ENCODE results near the gene KIF3C. TPM values are rescaled to one million over a fixed set of nuclear protein-coding genes. Genes with fewer than 3 reads are reported as not detected.

KIF3C gene
- total and polyA plus RNA-seq, 2 donors (not counting 1 experiment from before 2014, with no cell fraction given): 9.7 to 13.0 TPM

DNA sequence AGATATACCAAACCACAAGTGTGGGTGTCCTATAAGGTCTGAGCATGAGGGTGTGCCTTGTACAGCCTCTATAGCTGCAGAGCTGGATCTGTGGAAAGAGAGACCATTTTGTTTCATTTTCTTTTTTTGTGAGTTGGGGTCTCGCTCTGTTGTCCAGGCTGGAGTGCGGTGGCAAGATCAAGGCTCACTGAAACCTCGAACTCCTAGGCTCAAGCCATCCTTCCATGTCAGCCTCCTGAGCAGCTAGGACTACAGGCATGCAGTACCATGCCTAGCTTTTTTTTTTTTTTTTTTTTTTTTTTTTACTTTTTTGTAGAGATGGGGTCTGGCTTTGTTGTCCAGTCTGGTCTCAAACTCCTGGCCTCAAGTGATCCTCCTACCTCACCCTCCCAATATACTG is 10.7 kb downstream of the KIF3C start:
- H3K27me3 ChIP-seq (ENCODE audit: control insufficient read depth, insufficient read depth, low read length): no peaks in the 10 kb centered on the region
- no peaks in the 10 kb centered on the region for H4K20me1 ChIP-seq (ENCODE audit: control insufficient read depth, extremely low read depth, insufficient read depth, low read length)
- H3K27ac ChIP-seq (ENCODE audit: insufficient read depth, low read length): no peak overlapping the region
- no peak for DNase-seq (ENCODE audit: low read depth in 2 of 2)
- H3K79me2 ChIP-seq (ENCODE audit: control insufficient read depth, insufficient read depth, low read length): no peaks in the 10 kb centered on the region
- no peak for TF ChIP-seq EZH2 (IDR thresholded peaks at IDR 0.05; ENCODE audit: low read length, missing control alignments)
- TF ChIP-seq, protein P1, sequence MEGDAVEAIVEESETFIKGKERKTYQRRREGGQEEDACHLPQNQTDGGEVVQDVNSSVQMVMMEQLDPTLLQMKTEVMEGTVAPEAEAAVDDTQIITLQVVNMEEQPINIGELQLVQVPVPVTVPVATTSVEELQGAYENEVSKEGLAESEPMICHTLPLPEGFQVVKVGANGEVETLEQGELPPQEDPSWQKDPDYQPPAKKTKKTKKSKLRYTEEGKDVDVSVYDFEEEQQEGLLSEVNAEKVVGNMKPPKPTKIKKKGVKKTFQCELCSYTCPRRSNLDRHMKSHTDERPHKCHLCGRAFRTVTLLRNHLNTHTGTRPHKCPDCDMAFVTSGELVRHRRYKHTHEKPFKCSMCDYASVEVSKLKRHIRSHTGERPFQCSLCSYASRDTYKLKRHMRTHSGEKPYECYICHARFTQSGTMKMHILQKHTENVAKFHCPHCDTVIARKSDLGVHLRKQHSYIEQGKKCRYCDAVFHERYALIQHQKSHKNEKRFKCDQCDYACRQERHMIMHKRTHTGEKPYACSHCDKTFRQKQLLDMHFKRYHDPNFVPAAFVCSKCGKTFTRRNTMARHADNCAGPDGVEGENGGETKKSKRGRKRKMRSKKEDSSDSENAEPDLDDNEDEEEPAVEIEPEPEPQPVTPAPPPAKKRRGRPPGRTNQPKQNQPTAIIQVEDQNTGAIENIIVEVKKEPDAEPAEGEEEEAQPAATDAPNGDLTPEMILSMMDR (conservative IDR thresholded peaks at IDR 0.05 in 1 of 2, IDR thresholded peaks at IDR 0.05 in 1 of 2; ENCODE audit: low read depth in 1 of 2, low read length in 2 of 2): no peak
- H3K9ac ChIP-seq (ENCODE audit: insufficient read depth, low read length): no peak overlapping the region
- no peak overlapping the region for H3K4me2 ChIP-seq (ENCODE audit: extremely low read depth, insufficient read depth, low read length)
- no peaks in the 10 kb centered on the region for H3K9me3 ChIP-seq (ENCODE audit: control insufficient read depth, insufficient read depth, low read depth, low read length)
- H2AFZ ChIP-seq (ENCODE audit: low read length): no peak overlapping the region
- no peaks in the 10 kb centered on the region for H3K4me1 ChIP-seq (ENCODE audit: control insufficient read depth, extremely low read depth, insufficient read depth, low read length)
- no peak overlapping the region for H3K4me3 ChIP-seq (replicated peaks in 1 of 4; ENCODE audit: control extremely low read depth in 1 of 4, insufficient read depth in 1 of 4, low read depth in 3 of 4, low read length in 4 of 4)
- H3K36me3 ChIP-seq (ENCODE audit: control insufficient read depth, insufficient read depth, low read length): peaks cover 2% of the 10 kb centered on the region

DNA sequence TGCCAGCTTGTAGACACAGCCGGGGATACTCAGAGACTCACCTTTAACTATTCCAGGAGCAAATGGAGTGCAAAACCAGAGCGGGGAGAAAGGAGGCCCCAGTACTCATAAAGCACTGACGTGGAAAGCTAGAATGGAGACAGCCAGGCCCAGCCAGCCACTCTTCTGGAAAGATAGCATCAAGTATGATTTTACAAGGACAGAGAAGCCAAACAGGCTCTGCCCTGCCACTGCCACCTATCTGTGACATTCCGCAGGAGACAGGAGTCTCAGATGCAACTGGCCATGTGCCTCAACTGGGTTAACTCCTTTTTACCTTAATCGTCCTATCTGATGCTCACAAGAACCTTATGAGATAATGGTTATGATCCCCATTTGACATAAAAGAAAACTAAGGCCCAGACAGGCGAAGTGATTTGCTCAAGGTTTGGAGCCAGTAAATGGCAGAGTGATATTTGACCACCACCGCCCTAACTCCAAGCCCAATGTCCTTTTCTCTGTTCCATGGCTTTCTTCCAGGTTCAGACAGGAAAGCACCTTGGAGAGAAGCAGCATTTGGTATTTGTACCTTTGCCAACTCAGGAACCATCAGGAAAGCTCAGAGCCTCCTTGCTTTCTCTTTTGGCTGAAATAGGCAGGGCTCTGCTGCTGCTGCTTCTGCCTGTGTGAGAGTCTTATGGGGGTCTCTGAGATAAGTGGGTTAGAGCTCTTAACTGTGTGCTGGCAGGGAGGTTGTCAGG is 15.6 kb downstream of the KIF3C start:
- Histone ChIP-seq H3K9me3 (ENCODE audit: control insufficient read depth, insufficient read depth, low read depth, low read length) (no peaks in the 10 kb centered on the region), H3K79me2 (ENCODE audit: control insufficient read depth, insufficient read depth, low read length) (no peaks in the 10 kb centered on the region), H3K4me1 (ENCODE audit: control insufficient read depth, extremely low read depth, insufficient read depth, low read length) (no peaks in the 10 kb centered on the region), H3K36me3 (ENCODE audit: control insufficient read depth, insufficient read depth, low read length) (peaks cover 2% of the 10 kb centered on the region), H3K4me3 (replicated peaks in 1 of 4; ENCODE audit: control extremely low read depth in 1 of 4, insufficient read depth in 1 of 4, low read depth in 3 of 4, low read length in 4 of 4) (no peak overlapping the region), H3K27me3 (ENCODE audit: control insufficient read depth, insufficient read depth, low read length) (no peaks in the 10 kb centered on the region), H2AFZ (ENCODE audit: low read length) (no peak overlapping the region), H3K9ac (ENCODE audit: insufficient read depth, low read length) (no peak overlapping the region), H3K27ac (ENCODE audit: insufficient read depth, low read length) (no peak overlapping the region), H3K4me2 (ENCODE audit: extremely low read depth, insufficient read depth, low read length) (no peak overlapping the region), H4K20me1 (ENCODE audit: control insufficient read depth, extremely low read depth, insufficient read depth, low read length) (no peaks in the 10 kb centered on the region)
- no peak for DNase-seq (ENCODE audit: low read depth in 2 of 2)
- TF ChIP-seq, protein P1 (conservative IDR thresholded peaks at IDR 0.05 in 1 of 2, IDR thresholded peaks at IDR 0.05 in 1 of 2; ENCODE audit: low read depth in 1 of 2, low read length in 2 of 2): no peak
- no peak for TF ChIP-seq EZH2 (IDR thresholded peaks at IDR 0.05; ENCODE audit: low read length, missing control alignments)

DNA sequence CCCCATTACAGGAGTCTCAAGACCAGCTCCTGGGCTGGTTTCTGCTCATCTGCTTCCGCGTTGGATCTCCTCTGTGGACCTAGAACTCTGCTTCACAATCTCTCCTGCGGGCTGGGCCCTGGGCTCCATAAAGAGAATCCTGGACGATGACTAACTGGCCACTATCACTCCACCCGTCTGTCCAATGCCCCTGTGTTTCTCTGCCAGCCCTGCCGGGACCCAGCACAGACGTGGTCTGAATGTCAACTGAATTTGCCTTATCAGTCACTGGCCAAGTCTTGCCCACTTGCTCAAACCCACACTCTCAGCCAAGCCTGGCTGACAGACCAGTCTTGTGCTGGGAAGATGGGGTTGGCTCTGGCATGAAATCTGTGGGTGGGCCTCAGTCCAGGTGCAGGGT is 17.4 kb downstream of the KIF3C start:
- no peaks in the 10 kb centered on the region for H4K20me1 ChIP-seq (ENCODE audit: control insufficient read depth, extremely low read depth, insufficient read depth, low read length)
- H3K27me3 ChIP-seq (ENCODE audit: control insufficient read depth, insufficient read depth, low read length): no peaks in the 10 kb centered on the region
- no peaks in the 10 kb centered on the region for H3K79me2 ChIP-seq (ENCODE audit: control insufficient read depth, insufficient read depth, low read length)
- no peaks in the 10 kb centered on the region for H3K9me3 ChIP-seq (ENCODE audit: control insufficient read depth, insufficient read depth, low read depth, low read length)
- no peak overlapping the region for H3K9ac ChIP-seq (ENCODE audit: insufficient read depth, low read length)
- no peak for TF ChIP-seq EZH2 (IDR thresholded peaks at IDR 0.05; ENCODE audit: low read length, missing control alignments)
- TF ChIP-seq, protein P1 (conservative IDR thresholded peaks at IDR 0.05 in 1 of 2, IDR thresholded peaks at IDR 0.05 in 1 of 2; ENCODE audit: low read depth in 1 of 2, low read length in 2 of 2): no peak
- no peak overlapping the region for H3K4me2 ChIP-seq (ENCODE audit: extremely low read depth, insufficient read depth, low read length)
- H2AFZ ChIP-seq (ENCODE audit: low read length): no peak overlapping the region
- no peaks in the 10 kb centered on the region for H3K4me1 ChIP-seq (ENCODE audit: control insufficient read depth, extremely low read depth, insufficient read depth, low read length)
- no peak overlapping the region for H3K4me3 ChIP-seq (replicated peaks in 1 of 4; ENCODE audit: control extremely low read depth in 1 of 4, insufficient read depth in 1 of 4, low read depth in 3 of 4, low read length in 4 of 4)
- H3K36me3 ChIP-seq (ENCODE audit: control insufficient read depth, insufficient read depth, low read length): no peaks in the 10 kb centered on the region
- H3K27ac ChIP-seq (ENCODE audit: insufficient read depth, low read length): no peak overlapping the region
- peak in 1 of 2 donors; percentile 75 for DNase-seq (ENCODE audit: low read depth in 2 of 2)

All from fibroblast of lung (primary cell).